ENCODE data around the gene PGLYRP3.

PGLYRP3 gene

DNA sequence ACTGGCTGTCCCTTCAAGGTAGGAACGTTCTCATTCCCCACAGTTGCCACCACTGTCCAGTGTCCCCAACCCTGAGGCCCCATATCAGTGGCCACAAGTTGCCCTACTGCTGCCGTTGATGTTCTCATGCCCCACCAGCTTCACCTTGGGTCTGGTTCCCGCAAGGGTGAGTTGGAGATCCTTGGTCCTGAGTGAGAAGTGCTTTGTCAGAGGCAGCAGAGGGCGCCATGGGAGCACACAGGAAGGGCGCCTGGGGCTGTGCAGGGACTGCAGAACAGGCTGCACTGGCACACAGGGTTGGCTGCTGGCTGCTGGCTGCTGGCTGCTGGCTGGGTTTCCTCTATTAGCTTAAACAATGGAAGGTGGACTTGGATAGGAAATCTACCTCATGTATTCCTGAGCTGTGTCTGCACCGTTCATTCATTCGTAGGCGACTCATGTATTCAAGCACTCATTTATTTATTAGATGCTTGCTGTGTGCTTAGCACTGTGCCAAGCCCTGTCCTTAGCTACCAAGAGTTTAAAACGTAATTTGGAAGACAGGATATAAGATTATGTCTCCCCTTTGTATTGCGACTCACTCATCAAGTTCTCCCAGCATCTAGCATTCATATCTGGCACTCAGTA lies 42.8 kb upstream of the PGLYRP3 start (continued):
- TF ChIP-seq, protein P1, sequence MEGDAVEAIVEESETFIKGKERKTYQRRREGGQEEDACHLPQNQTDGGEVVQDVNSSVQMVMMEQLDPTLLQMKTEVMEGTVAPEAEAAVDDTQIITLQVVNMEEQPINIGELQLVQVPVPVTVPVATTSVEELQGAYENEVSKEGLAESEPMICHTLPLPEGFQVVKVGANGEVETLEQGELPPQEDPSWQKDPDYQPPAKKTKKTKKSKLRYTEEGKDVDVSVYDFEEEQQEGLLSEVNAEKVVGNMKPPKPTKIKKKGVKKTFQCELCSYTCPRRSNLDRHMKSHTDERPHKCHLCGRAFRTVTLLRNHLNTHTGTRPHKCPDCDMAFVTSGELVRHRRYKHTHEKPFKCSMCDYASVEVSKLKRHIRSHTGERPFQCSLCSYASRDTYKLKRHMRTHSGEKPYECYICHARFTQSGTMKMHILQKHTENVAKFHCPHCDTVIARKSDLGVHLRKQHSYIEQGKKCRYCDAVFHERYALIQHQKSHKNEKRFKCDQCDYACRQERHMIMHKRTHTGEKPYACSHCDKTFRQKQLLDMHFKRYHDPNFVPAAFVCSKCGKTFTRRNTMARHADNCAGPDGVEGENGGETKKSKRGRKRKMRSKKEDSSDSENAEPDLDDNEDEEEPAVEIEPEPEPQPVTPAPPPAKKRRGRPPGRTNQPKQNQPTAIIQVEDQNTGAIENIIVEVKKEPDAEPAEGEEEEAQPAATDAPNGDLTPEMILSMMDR (tag by site-specific recombination; IDR thresholded peaks at IDR 0.05): peak; percentile 53; the same call in 1 of the 2 replicates
- TF ChIP-seq, protein P2, sequence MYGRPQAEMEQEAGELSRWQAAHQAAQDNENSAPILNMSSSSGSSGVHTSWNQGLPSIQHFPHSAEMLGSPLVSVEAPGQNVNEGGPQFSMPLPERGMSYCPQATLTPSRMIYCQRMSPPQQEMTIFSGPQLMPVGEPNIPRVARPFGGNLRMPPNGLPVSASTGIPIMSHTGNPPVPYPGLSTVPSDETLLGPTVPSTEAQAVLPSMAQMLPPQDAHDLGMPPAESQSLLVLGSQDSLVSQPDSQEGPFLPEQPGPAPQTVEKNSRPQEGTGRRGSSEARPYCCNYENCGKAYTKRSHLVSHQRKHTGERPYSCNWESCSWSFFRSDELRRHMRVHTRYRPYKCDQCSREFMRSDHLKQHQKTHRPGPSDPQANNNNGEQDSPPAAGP (tag by site-specific recombination; IDR thresholded peaks at IDR 0.05): no peak
- TF ChIP-seq ZNF202 (tag by site-specific recombination; IDR thresholded peaks at IDR 0.05; ENCODE audit: borderline replicate concordance) (no peak), ZNF610 (tag by site-specific recombination; IDR thresholded peaks at IDR 0.05; ENCODE audit: borderline replicate concordance) (no peak), ZNF341 (tag by site-specific recombination; IDR thresholded peaks at IDR 0.05; ENCODE audit: low read depth) (peak; percentile 57), PRDM2 (tag by site-specific recombination; IDR thresholded peaks at IDR 0.05; ENCODE audit: borderline replicate concordance) (no peak), ZBTB7A (tag by site-specific recombination; IDR thresholded peaks at IDR 0.05; ENCODE audit: low read depth) (no peak), ZNF530 (tag by site-specific recombination; IDR thresholded peaks at IDR 0.05; ENCODE audit: low read depth) (no peak), ZNF311 (tag by site-specific recombination; IDR thresholded peaks at IDR 0.05; ENCODE audit: borderline replicate concordance) (no peak), ZNF302 (tag by site-specific recombination; IDR thresholded peaks at IDR 0.05; ENCODE audit: low read depth) (no peak), RBAK (tag by site-specific recombination; IDR thresholded peaks at IDR 0.05) (no peak), ZNF785 (tag by site-specific recombination; IDR thresholded peaks at IDR 0.05) (no peak), ZNF366 (tag by site-specific recombination; conservative IDR thresholded peaks at IDR 0.05) (no peak), ZNF664 (tag by site-specific recombination; IDR thresholded peaks at IDR 0.05) (no peak), ZNF221 (tag by site-specific recombination; IDR thresholded peaks at IDR 0.05; ENCODE audit: borderline replicate concordance) (no peak), ZNF624 (tag by site-specific recombination; IDR thresholded peaks at IDR 0.05) (no peak), ZNF473 (tag by site-specific recombination; IDR thresholded peaks at IDR 0.05) (no peak), EGR2 (tag by site-specific recombination; IDR thresholded peaks at IDR 0.05; ENCODE audit: low read depth) (no peak), ZNF18 (tag by site-specific recombination; IDR thresholded peaks at IDR 0.05) (no peak), ZNF600 (tag by site-specific recombination; IDR thresholded peaks at IDR 0.05) (0 out of 2 replicates have a peak, but pooled peaks have one; percentile 30), ZNF175 (tag by site-specific recombination; IDR thresholded peaks at IDR 0.05) (no peak), ZNF585B (tag by site-specific recombination; IDR thresholded peaks at IDR 0.05) (no peak), ZBTB17 (tag by site-specific recombination; IDR thresholded peaks at IDR 0.05) (peak; percentile 49)
- TF ChIP-seq, protein P3, sequence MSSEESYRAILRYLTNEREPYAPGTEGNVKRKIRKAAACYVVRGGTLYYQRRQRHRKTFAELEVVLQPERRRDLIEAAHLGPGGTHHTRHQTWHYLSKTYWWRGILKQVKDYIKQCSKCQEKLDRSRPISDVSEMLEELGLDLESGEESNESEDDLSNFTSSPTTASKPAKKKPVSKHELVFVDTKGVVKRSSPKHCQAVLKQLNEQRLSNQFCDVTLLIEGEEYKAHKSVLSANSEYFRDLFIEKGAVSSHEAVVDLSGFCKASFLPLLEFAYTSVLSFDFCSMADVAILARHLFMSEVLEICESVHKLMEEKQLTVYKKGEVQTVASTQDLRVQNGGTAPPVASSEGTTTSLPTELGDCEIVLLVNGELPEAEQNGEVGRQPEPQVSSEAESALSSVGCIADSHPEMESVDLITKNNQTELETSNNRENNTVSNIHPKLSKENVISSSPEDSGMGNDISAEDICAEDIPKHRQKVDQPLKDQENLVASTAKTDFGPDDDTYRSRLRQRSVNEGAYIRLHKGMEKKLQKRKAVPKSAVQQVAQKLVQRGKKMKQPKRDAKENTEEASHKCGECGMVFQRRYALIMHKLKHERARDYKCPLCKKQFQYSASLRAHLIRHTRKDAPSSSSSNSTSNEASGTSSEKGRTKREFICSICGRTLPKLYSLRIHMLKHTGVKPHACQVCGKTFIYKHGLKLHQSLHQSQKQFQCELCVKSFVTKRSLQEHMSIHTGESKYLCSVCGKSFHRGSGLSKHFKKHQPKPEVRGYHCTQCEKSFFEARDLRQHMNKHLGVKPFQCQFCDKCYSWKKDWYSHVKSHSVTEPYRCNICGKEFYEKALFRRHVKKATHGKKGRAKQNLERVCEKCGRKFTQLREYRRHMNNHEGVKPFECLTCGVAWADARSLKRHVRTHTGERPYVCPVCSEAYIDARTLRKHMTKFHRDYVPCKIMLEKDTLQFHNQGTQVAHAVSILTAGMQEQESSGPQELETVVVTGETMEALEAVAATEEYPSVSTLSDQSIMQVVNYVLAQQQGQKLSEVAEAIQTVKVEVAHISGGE (tag by site-specific recombination; conservative IDR thresholded peaks at IDR 0.05; ENCODE audit: low read depth): no peak
- TF ChIP-seq, protein P4, sequence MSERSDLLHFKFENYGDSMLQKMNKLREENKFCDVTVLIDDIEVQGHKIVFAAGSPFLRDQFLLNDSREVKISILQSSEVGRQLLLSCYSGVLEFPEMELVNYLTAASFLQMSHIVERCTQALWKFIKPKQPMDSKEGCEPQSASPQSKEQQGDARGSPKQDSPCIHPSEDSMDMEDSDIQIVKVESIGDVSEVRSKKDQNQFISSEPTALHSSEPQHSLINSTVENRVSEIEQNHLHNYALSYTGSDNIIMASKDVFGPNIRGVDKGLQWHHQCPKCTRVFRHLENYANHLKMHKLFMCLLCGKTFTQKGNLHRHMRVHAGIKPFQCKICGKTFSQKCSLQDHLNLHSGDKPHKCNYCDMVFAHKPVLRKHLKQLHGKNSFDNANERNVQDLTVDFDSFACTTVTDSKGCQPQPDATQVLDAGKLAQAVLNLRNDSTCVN (tag by site-specific recombination; optimal IDR thresholded peaks at IDR 0.05): no peak

Data from HEK293 (cell line).